H1 (cell line): ENCODE measurements around the gene DPYSL3. TPM values are rescaled to one million over a fixed set of nuclear protein-coding genes. Genes with fewer than 3 reads are reported as not detected.

Source experiments
- CTCF ChIA-PET: fragments of 300-600 bp; sonication (Branson Sonifier 250); formaldehyde crosslinking; loops from one replicate; lab custom pipeline; 2021; ENCODE audit not compliant: partially characterized antibody; lab: Charles Lee
- POLR2A ChIA-PET: fragments of 300-600 bp; sonication (Branson Sonifier 250); formaldehyde crosslinking; loops from one replicate; lab custom pipeline; 2021; ENCODE audit warnings: inconsistent platforms; ENCODE audit not compliant: partially characterized antibody; lab: Charles Lee
- DNase-seq, 2 experiments: peaks; one replicate each; pipeline versions ENCODE4 v3.0.0 to v3.0.0-alpha.2; 2010 to 2022; ENCODE audit warnings: low spot score in 2 of 2, low read depth in 1 of 2, mixed read lengths in 1 of 2
- FAIRE-seq: peaks from 2 replicates; lab custom pipeline; 2011; peaks lifted over from hg19 to GRCh38; lab: Jason Lieb, UNC
- H2AFZ ChIP-seq: 2 replicates; pipeline ENCODE4 v1.8.1; 2012; ENCODE audit warnings: low read length, inconsistent platforms
- H2AK5ac ChIP-seq: 2 replicates; pipeline ENCODE4 v1.6.1; 2013; ENCODE audit warnings: low read depth, low read length
- H2BK120ac ChIP-seq: replicated peaks from 2 replicates; pipeline ENCODE3; 2013; ENCODE audit warnings: low read depth, low read length, inconsistent platforms
- H2BK12ac ChIP-seq: 2 replicates; pipeline ENCODE4 v1.6.1; 2013; ENCODE audit warnings: low read depth, low read length
- H2BK15ac ChIP-seq: 2 replicates; pipeline ENCODE4 v1.6.1; 2013; ENCODE audit warnings: low read length
- H2BK20ac ChIP-seq: 2 replicates; pipeline ENCODE4 v1.6.1; 2013; ENCODE audit warnings: low read length
- H2BK5ac ChIP-seq: 2 replicates; pipeline ENCODE4 v1.6.1; 2013; ENCODE audit warnings: low read depth, low read length
- H3K14ac ChIP-seq: 2 replicates; pipeline ENCODE4 v1.6.1; 2013; ENCODE audit warnings: inconsistent platforms; ENCODE audit not compliant: insufficient read length
- H3K18ac ChIP-seq: 2 replicates; pipeline ENCODE4 v1.6.1; 2013; ENCODE audit warnings: low read length; ENCODE audit errors: extremely low read depth
- H3K23ac ChIP-seq: 2 replicates; pipeline ENCODE4 v1.6.1; 2013; ENCODE audit warnings: inconsistent platforms; ENCODE audit not compliant: insufficient read length
- H3K23me2 ChIP-seq: 2 replicates; pipeline ENCODE4 v1.6.1; 2013; ENCODE audit warnings: low read depth, low read length
- H3K27ac ChIP-seq: 2 replicates; pipeline ENCODE4 v1.6.1; 2011; ENCODE audit warnings: low read depth, low read length, inconsistent platforms
- H3K27me3 ChIP-seq, 4 experiments: replicated peaks in 1 of 4; 1 replicate in 1 of 4; 2 replicates in 3 of 4; pipeline versions ENCODE4 v1.6.1 to v1.8.1; 2011 to 2013; ENCODE audit warnings: low read length in 3 of 4, mild to moderate bottlenecking in 3 of 4, inconsistent platforms in 2 of 4, mixed read lengths in 2 of 4, moderate library complexity in 1 of 4; ENCODE audit not compliant: control insufficient read depth in 3 of 4, insufficient read depth in 3 of 4; ENCODE audit errors: extremely low read depth in 1 of 4
- H3K36me3 ChIP-seq, 4 experiments: 2 replicates each; pipeline versions ENCODE4 v1.6.1 to v1.8.1; 2011 to 2013; ENCODE audit warnings: mild to moderate bottlenecking in 4 of 4, low read length in 3 of 4, moderate library complexity in 2 of 4, control low read depth in 1 of 4, inconsistent platforms in 1 of 4; ENCODE audit not compliant: insufficient read depth in 4 of 4, control insufficient read depth in 2 of 4
- H3K4ac ChIP-seq: replicated peaks from 2 replicates; pipeline ENCODE3; 2013; ENCODE audit warnings: low read length, low read depth, mixed read lengths, inconsistent platforms; ENCODE audit not compliant: insufficient read length
- H3K4me1 ChIP-seq, 4 experiments: replicated peaks in 1 of 4; 1 replicate in 1 of 4; 2 replicates in 3 of 4; pipeline versions ENCODE4 v1.6.1 to v1.8.1; 2011 to 2013; ENCODE audit warnings: low read length in 3 of 4, inconsistent platforms in 2 of 4, mixed read lengths in 1 of 4; ENCODE audit not compliant: insufficient read depth in 4 of 4, control insufficient read depth in 3 of 4
- H3K4me2 ChIP-seq, 2 experiments: 2 replicates each; pipeline versions ENCODE4 v1.6.1 to v1.8.1; 2011 to 2013; ENCODE audit warnings: low read depth in 2 of 2, low read length in 2 of 2, control low read depth in 1 of 2, inconsistent platforms in 1 of 2, mild to moderate bottlenecking in 1 of 2; ENCODE audit not compliant: insufficient read depth in 1 of 2
- H3K4me3 ChIP-seq, 4 experiments: fragments of 200-600, 300-600 bp in 1 of 4; sonication (generic), shearing (Covaris generic), sonication (Bioruptor Twin) in 1 of 4; 2 replicates each; pipeline versions ENCODE4 v1.5.1 to v1.8.1; 2011 to 2016; ENCODE audit warnings: low read length in 4 of 4, low read depth in 3 of 4, control low read depth in 2 of 4, inconsistent platforms in 2 of 4, mild to moderate bottlenecking in 2 of 4, mixed read lengths in 1 of 4, moderate library complexity in 1 of 4; ENCODE audit not compliant: insufficient read depth in 2 of 4; ENCODE audit errors: extremely low read depth in 1 of 4
- H3K56ac ChIP-seq: replicated peaks from 2 replicates; pipeline ENCODE3; 2013; ENCODE audit warnings: low read depth, mild to moderate bottlenecking, mixed read lengths, low read length, inconsistent platforms; ENCODE audit not compliant: insufficient read length
- H3K79me1 ChIP-seq: 2 replicates; pipeline ENCODE4 v1.6.1; 2013; ENCODE audit warnings: low read depth, low read length, control low read depth
- H3K79me2 ChIP-seq, 2 experiments: 2 replicates each; pipeline versions ENCODE4 v1.6.1 to v1.8.1; 2012 to 2013; ENCODE audit warnings: low read length in 2 of 2, mild to moderate bottlenecking in 2 of 2, inconsistent platforms in 1 of 2; ENCODE audit not compliant: insufficient read depth in 2 of 2, control insufficient read depth in 1 of 2
- H3K9ac ChIP-seq, 4 experiments: replicated peaks in 1 of 4; 1 replicate in 1 of 4; 2 replicates in 3 of 4; pipeline versions ENCODE4 v1.6.1 to v1.8.1; 2011 to 2013; ENCODE audit warnings: low read depth in 3 of 4, low read length in 3 of 4, control low read depth in 2 of 4, mild to moderate bottlenecking in 2 of 4, moderate library complexity in 2 of 4, inconsistent platforms in 1 of 4; ENCODE audit errors: extremely low read depth in 1 of 4
- H3K9me3 ChIP-seq, 2 experiments: 2 replicates each; pipeline versions ENCODE4 v1.6.1 to v1.8.1; 2012 to 2013; ENCODE audit warnings: mild to moderate bottlenecking in 2 of 2, moderate library complexity in 2 of 2, control low read depth in 1 of 2, inconsistent platforms in 1 of 2, low read depth in 1 of 2, low read length in 1 of 2, mixed read lengths in 1 of 2; ENCODE audit not compliant: insufficient read depth in 2 of 2
- H4K20me1 ChIP-seq, 2 experiments: replicated peaks in 1 of 2; 2 replicates each; pipeline versions ENCODE3 to v1.8.1; 2011 to 2013; ENCODE audit warnings: inconsistent platforms in 2 of 2, low read length in 2 of 2, mild to moderate bottlenecking in 1 of 2; ENCODE audit not compliant: insufficient read depth in 2 of 2, control insufficient read depth in 1 of 2
- H4K5ac ChIP-seq: 2 replicates; pipeline ENCODE4 v1.6.1; 2013; ENCODE audit warnings: low read length, low read depth, mixed read lengths, inconsistent platforms; ENCODE audit not compliant: insufficient read length
- H4K8ac ChIP-seq: 2 replicates; pipeline ENCODE4 v1.8.0; 2013; ENCODE audit warnings: mild to moderate bottlenecking, moderate library complexity, low read length, inconsistent platforms; ENCODE audit not compliant: insufficient read depth; ENCODE audit errors: extremely low read depth
- H4K91ac ChIP-seq: replicated peaks from 2 replicates; pipeline ENCODE3; 2013; ENCODE audit warnings: low read length, mixed read lengths, inconsistent platforms; ENCODE audit not compliant: insufficient read length
- KDM1A ChIP-seq: fragments of 200-600, 300-600 bp; sonication (generic); IDR thresholded peaks from 2 replicates; pipeline ENCODE4 v1.7.1; 2016; ENCODE audit warnings: mild to moderate bottlenecking, low read length, borderline replicate concordance
- WGBS, 2 experiments: shearing (Covaris generic) in 1 of 2; methylation state at CpG; one replicate each; pipeline versions ENCODE4 v1.1.6 to v1.1.7; 2013 to 2015; ENCODE audit warnings: low lambda C conversion rate in 2 of 2, mixed read lengths in 2 of 2, inconsistent platforms in 1 of 2, low coverage in 1 of 2, missing lambda C conversion rate in 1 of 2; ENCODE audit not compliant: insufficient replicate concordance in 2 of 2, insufficient coverage in 1 of 2, insufficient read length in 1 of 2; ENCODE audit errors: extremely low coverage in 1 of 2, missing lambda C conversion rate in 1 of 2; 5-methylcytosine and 5-hydroxymethylcytosine counted together
- polyA plus RNA-seq, 7 experiments: library from polyadenylated mRNA; depleted of rRNA in 3 of 7; stranded (reverse) in 5 of 7; unstranded in 2 of 7; fragments of >200 nt in 5 of 7; fragments of 200-250 nt in 2 of 7; gene quantifications; 1 replicate in 5 of 7; 2 replicates in 1 of 7; 4 replicates in 1 of 7; pipeline versions ENCODE4 v1.2.1 to v1.2.3, GENCODE V29; 2011 to 2013; ENCODE audit warnings: missing spikeins in 2 of 7, mixed read lengths in 2 of 7
- total RNA-seq: library from RNA; stranded (reverse); fragmentation: NEBNext Ultra II Directional; extraction: Animal tissue kit (Norgen Biotek cat#: 25700); gene quantifications from 2 replicates; pipeline ENCODE4 v1.2.1, GENCODE V29; 2021
- TF ChIP-seq, protein P1 (sequence below), 3 experiments: IDR thresholded peaks; 1 replicate in 2 of 3; 2 replicates in 1 of 3; pipeline versions ENCODE4 v1.5.1 to v1.6.1; 2011; ENCODE audit warnings: low read length in 3 of 3, mild to moderate bottlenecking in 3 of 3, inconsistent platforms in 2 of 3, low read depth in 1 of 3, moderate library complexity in 1 of 3; ENCODE audit not compliant: insufficient read depth in 1 of 3; ENCODE audit errors: control extremely low read depth in 1 of 3

Gene DPYSL3
- total and polyA plus RNA-seq, 2 of the 8 experiments (the other 6 are each of a cell fraction or from before 2014, with no cell fraction given): 268 to 387 TPM

DNA sequence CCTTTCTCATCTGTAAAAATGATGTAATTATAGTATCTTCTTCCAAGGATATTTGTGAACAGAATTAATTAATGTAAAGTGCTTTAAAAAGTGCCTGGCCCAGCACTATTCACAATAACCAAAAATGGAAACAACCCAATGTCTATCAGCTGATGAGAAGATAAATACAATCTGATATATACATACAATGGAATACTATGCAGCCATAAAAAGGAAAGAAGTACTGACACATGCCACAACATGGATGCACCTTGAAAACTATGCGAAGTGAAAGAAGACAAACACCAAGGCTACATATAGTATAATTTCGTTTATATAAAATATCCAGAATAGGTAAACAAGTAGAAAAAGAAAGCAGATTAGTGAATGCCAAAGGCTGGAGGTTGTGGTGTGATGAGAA, 24.1 kb downstream of the DPYSL3 start:
- H3K18ac ChIP-seq: no peak overlapping the region
- 93% methylated on average over 2 of the region's 2 CpGs; no CpG with 5 or more reads in 1 of the 2 experiments for WGBS, 2 experiments
- no peaks in the 10 kb centered on the region; the same call in 1 of the 2 replicates for H3K79me1 ChIP-seq
- no peaks in the 10 kb centered on the region for H3K23me2 ChIP-seq
- no peaks in the 10 kb centered on the region for H3K27me3 ChIP-seq
- no peak overlapping the region for H4K5ac ChIP-seq
- H3K36me3 ChIP-seq: no peaks in the 10 kb centered on the region
- no peaks in the 10 kb centered on the region for H4K20me1 ChIP-seq
- no peak overlapping the region for H2BK20ac ChIP-seq
- ChIA-PET CTCF (interaction anchor here (1.1 to 1.6 kb wide), 2 partner anchors 12 to 89 kb away, joined by 3 read pairs; no protein-coding TSS in a partner anchor), POLR2A (no interaction called here)
- TF ChIP-seq KDM1A: peak; percentile 80; the same call in 1 of the 2 replicates
- TF ChIP-seq, protein P1, sequence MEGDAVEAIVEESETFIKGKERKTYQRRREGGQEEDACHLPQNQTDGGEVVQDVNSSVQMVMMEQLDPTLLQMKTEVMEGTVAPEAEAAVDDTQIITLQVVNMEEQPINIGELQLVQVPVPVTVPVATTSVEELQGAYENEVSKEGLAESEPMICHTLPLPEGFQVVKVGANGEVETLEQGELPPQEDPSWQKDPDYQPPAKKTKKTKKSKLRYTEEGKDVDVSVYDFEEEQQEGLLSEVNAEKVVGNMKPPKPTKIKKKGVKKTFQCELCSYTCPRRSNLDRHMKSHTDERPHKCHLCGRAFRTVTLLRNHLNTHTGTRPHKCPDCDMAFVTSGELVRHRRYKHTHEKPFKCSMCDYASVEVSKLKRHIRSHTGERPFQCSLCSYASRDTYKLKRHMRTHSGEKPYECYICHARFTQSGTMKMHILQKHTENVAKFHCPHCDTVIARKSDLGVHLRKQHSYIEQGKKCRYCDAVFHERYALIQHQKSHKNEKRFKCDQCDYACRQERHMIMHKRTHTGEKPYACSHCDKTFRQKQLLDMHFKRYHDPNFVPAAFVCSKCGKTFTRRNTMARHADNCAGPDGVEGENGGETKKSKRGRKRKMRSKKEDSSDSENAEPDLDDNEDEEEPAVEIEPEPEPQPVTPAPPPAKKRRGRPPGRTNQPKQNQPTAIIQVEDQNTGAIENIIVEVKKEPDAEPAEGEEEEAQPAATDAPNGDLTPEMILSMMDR (IDR thresholded peaks at IDR 0.05; ENCODE audit: control extremely low read depth in 1 of 3, insufficient read depth in 1 of 3, low read depth in 1 of 3, low read length in 3 of 3): no peak
- no peak overlapping the region for H2AFZ ChIP-seq
- no peak overlapping the region for H3K4me3 ChIP-seq
- no peak overlapping the region for H2BK15ac ChIP-seq
- H3K4me1 ChIP-seq: peaks cover 3 to 25% (median 11%) of the 10 kb centered on the region in 4 experiments; a peak in 4 of 7 replicates
- no peak overlapping the region for H2BK120ac ChIP-seq
- no peak overlapping the region for H2BK5ac ChIP-seq
- no peak for DNase-seq
- peaks cover 7 to 87% of the 10 kb centered on the region in 2 experiments; a peak in 3 of 4 replicates for H3K79me2 ChIP-seq
- no peak overlapping the region for H3K4me2 ChIP-seq
- H3K9me3 ChIP-seq: no peaks in the 10 kb centered on the region
- no peak overlapping the region for H3K9ac ChIP-seq
- FAIRE-seq: no peak
- no peak overlapping the region for H3K27ac ChIP-seq
- no peak overlapping the region for H3K23ac ChIP-seq
- H4K8ac ChIP-seq: no peak overlapping the region
- H3K14ac ChIP-seq: no peak overlapping the region
- no peak overlapping the region for H4K91ac ChIP-seq
- no peak overlapping the region for H3K4ac ChIP-seq
- no peak overlapping the region for H2AK5ac ChIP-seq
- no peak overlapping the region for H2BK12ac ChIP-seq
- no peak overlapping the region for H3K56ac ChIP-seq
